Epithelial cell of esophagus (primary cell): ENCODE results near the gene IL5RA.

ENCODE experiments used
- DNase-seq: peaks from one replicate; pipeline ENCODE4 v3.0.0; 2010; ENCODE audit warnings: low read depth
- H3K4me3 ChIP-seq: 2 replicates; pipeline ENCODE4 v1.5.1; 2011; ENCODE audit warnings: mild to moderate bottlenecking, low read length, control low read depth
- TF ChIP-seq, protein P1 (sequence below): IDR thresholded peaks from 2 replicates; pipeline ENCODE4 v1.5.1; 2011; ENCODE audit warnings: low read depth, mild to moderate bottlenecking, low read length, control low read depth, inconsistent platforms; ENCODE audit not compliant: insufficient read depth; ENCODE audit errors: missing control alignments

Gene IL5RA

DNA sequence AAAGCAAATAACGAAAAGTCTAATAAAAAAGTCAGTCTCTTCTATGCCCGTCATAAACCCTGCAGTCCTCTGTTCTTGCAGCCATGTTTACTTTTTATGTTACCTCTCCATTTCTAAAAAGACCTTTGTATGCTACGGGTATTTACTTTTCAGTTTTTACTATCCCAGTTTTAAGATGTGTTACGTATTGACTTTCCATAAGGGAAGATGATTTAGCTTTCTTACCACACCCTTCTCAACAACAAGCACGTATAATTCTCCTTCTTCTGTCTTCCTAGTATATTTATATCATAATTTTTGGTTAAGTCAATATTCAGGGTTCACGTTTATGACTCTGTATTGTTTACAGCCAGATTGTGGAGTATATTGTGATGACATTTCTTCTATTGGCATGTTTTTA is 27.4 kb upstream of the IL5RA start:
- H3K4me3 ChIP-seq, result no peak overlapping the region
- TF ChIP-seq, protein P1, sequence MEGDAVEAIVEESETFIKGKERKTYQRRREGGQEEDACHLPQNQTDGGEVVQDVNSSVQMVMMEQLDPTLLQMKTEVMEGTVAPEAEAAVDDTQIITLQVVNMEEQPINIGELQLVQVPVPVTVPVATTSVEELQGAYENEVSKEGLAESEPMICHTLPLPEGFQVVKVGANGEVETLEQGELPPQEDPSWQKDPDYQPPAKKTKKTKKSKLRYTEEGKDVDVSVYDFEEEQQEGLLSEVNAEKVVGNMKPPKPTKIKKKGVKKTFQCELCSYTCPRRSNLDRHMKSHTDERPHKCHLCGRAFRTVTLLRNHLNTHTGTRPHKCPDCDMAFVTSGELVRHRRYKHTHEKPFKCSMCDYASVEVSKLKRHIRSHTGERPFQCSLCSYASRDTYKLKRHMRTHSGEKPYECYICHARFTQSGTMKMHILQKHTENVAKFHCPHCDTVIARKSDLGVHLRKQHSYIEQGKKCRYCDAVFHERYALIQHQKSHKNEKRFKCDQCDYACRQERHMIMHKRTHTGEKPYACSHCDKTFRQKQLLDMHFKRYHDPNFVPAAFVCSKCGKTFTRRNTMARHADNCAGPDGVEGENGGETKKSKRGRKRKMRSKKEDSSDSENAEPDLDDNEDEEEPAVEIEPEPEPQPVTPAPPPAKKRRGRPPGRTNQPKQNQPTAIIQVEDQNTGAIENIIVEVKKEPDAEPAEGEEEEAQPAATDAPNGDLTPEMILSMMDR, result no peak
- no peak for DNase-seq

DNA sequence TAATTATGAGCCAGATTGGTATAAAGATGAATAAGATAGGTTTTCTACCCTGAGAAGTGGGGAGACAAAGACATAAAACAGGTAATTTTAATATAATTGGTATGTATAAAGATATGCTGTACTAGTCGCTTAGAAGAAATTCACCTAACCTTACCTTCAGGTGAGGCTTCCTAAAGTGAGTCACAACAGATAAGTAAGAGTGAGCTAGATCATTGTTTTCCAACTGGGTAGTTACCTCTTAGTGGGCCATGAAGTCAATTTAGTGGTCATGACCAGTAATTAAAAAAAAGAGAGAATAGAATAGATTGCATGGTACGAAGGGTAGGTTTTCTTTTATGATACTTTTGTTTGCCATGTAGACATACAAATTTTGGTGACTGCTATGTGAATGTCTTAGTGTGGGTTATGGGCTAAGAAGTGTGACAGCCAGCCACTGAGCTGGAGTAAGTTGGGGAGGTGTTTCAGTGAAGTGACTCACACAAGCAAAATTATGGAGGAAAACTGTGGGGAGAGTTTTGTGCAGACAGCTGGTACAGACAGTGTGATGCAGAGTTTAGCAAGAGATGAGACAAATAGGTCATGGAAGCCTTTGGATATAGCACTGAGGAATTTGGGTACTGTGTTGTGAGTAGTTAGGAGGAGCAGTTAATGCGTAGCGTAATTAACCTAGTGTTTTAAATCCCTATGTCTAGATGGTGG is 24.7 kb upstream of the IL5RA start:
- TF ChIP-seq, protein P1, result no peak
- no peak overlapping the region for H3K4me3 ChIP-seq
- peak; percentile 36 for DNase-seq

DNA sequence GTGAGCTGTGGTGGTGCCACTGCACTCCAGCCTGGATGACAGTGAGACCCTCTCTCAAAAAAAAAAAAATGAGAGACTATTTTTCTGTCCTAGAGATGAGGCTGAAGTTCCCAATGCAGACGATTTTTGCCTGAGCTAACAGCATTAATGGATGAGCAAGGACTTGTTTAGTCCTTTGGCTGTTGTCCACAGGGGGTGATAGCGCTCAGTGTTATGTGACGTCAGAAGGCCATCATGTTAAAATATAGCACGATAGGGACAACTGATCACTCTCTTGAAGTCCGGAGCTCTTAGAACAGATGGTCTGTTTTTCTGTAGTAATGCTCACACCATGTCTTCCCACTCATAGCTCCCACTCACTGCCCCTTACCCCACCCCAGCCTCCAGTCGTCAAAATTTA is 23.3 kb upstream of the IL5RA start:
- no peak for DNase-seq
- TF ChIP-seq, protein P1, result no peak
- H3K4me3 ChIP-seq, result no peak overlapping the region

DNA sequence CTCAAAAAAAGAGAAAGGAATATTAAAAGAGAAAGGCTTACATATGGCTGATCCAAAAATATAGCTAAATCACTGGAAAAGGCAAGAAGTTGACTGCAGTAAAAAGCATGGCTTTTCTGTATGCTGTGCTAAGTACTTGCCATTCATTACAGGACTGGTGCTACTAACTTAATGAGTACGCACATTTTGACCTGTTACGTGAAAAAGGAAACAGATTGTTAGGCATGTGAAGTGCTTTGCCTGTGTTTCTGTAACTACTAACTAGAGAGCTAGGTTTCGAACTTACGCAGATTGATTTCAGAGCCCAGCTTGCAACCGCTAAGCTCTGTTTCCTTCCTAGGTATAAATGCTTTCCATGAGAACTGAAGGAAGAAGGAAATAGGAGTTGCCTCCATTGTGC is 19.4 kb upstream of the IL5RA start:
- no peak overlapping the region for H3K4me3 ChIP-seq
- TF ChIP-seq, protein P1, result no peak
- no peak for DNase-seq

DNA sequence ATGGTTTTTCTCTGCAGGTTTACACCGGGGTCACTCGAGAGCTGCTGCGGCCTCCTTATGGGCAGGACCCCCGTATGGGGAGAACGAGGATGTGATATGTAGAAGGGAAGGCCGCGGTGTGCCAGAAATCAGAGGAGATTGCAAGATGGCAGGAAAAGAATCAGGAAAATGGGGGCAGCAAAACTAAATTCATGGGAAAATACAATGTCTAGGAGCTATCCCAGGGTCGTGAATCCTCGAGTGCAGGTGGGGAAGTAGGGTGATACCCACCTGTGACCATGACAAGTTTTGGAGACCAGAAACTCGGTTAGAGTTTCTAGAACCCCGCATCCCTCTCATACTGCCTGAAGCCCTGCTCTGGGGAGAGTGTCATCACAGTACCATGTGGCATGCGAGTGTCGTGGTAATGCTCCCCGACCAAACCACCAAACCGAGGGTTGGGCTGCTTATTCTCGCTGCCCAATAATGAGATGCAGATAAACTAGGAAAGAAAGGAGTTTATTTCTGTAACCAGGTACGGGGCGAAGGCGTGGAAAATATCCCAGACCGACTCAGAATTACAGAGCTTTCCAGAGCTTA is 17.3 kb upstream of the IL5RA start:
- peak; percentile 25 for DNase-seq
- H3K4me3 ChIP-seq, result peak overlapping the region; percentile 87
- TF ChIP-seq, protein P1, result no peak

DNA sequence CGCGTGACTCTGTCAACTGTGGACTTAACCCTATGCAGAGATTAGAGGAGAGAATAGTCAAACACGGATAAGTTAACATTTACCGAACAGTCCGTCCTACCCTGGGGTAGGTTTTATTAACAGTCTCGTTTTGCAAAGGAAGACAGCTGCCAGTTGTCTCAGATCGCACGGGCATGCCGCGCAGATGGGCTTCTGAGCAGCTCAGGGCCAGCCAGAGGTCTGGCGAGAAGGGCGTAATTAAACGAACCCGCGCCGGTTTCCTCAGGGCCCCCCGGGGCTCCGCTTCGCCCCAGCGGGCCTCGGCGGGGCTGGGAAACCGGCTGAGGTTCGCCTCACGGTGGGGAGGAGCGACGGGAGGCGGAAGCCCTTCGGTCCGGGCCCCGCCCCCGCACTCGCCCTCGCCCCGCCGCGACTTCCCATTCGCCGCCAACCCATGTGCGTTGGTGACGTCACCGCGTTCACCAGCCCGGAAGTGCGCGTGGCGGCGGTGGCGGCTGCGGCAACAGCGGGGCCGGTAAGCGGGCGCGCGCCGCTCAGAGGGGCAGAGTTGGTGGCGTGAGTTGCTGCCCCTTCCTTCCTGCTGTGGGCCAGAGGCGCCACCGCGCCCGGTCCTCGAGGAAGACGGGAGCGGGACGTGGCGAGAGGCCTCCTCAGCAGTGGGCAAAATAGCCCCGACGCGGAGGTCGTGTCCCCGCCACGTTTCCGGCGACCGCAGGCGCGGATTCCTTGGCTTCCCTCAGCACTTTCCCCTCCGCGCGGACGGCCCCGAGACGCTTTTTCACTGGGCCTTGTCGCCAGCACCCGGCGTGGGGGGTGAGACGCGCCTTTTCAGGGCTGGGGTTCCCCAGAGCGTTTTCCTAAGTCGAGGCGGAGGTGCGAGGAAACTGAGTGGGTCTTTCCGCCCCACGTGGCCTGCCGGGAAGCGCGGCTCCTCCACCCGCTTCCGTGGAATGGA is 16.6 kb upstream of the IL5RA start, which contains the start of gene TRNT1:
Gene TRNT1, plus strand, starts transcription at position 464 of the 955 bp plus-strand sequence. CDS start 2,101 bp downstream, outside the sequence.
- H3K4me3 ChIP-seq, result peak within 1 kb of the TSS; percentile 87
- TF ChIP-seq, protein P1, result no peak
- peak; percentile 96 for DNase-seq
